Activated CD4-positive, alpha-beta memory T cell treated with anti-CD3 and anti-CD28 coated beads, Interleukin-2, amount 10 ng/mL, durations not matched to agents 7 days and 5 days (primary cell): ENCODE data around the gene SLC24A4. TPM values are rescaled to one million over a fixed set of nuclear protein-coding genes. Genes with fewer than 3 reads are reported as not detected.

Experiments
- CTCF ChIA-PET: fragments of 350-600 bp; sonication (Branson Sonifier 250); formaldehyde crosslinking; loops from one replicate; lab custom pipeline; 2021; ENCODE audit warnings: antibody characterized with exemption, inconsistent platforms; lab: Charles Lee
- POLR2A ChIA-PET: fragments of 350-600 bp; sonication (Branson Sonifier 250); formaldehyde crosslinking; loops from one replicate; lab custom pipeline; 2021; ENCODE audit warnings: antibody characterized with exemption; lab: Charles Lee
- DNase-seq: peaks from one replicate; pipeline ENCODE4 v3.0.0-alpha.2; 2020
- H3K27ac Mint-ChIP-seq: one replicate; pipeline ENCODE4 v1.8.0; 2021; ENCODE audit warnings: mild to moderate bottlenecking, mixed read lengths
- H3K27me3 Mint-ChIP-seq: one replicate; pipeline ENCODE4 v1.8.0; 2021; ENCODE audit warnings: mixed read lengths
- H3K36me3 Mint-ChIP-seq: one replicate; pipeline ENCODE4 v1.8.0; 2021; ENCODE audit warnings: low read depth, mixed read lengths
- H3K4me1 Mint-ChIP-seq: one replicate; pipeline ENCODE4 v1.8.0; 2021; ENCODE audit warnings: mixed read lengths
- H3K4me3 Mint-ChIP-seq: one replicate; pipeline ENCODE4 v1.8.0; 2021; ENCODE audit warnings: mild to moderate bottlenecking, mixed read lengths
- H3K9me3 Mint-ChIP-seq: one replicate; pipeline ENCODE4 v1.8.0; 2021; ENCODE audit warnings: mixed read lengths
- total RNA-seq, 2 experiments: library from RNA; stranded (reverse); gene quantifications; one replicate each; pipeline ENCODE4 v1.2.3, GENCODE V29; 2021

The SLC24A4 gene
- total RNA-seq, 2 experiments from 2014 or later = not detected

GRCh38 chr14:92323916-92324818 is 1.2 kb downstream of the SLC24A4 start:
- H3K27ac Mint-ChIP-seq = no peak overlapping the region
- H3K4me1 Mint-ChIP-seq = no peaks in the 10 kb centered on the region
- ChIA-PET CTCF (no interaction called here), POLR2A (no interaction called here)
- DNase-seq = no peak
- H3K36me3 Mint-ChIP-seq = no peaks in the 10 kb centered on the region
- peaks cover 61% of the 10 kb centered on the region for H3K27me3 Mint-ChIP-seq
- H3K9me3 Mint-ChIP-seq = no peaks in the 10 kb centered on the region
- H3K4me3 Mint-ChIP-seq = peak overlapping the region; percentile 13

- ChIA-PET CTCF (interaction anchor here (0.6 kb wide), 1 partner anchor 1328 kb away, joined by 3 read pairs; no protein-coding TSS in a partner anchor), POLR2A (no interaction called here)
- H3K36me3 Mint-ChIP-seq = no peaks in the 10 kb centered on the region
- no peaks in the 10 kb centered on the region for H3K4me1 Mint-ChIP-seq
- DNase-seq = no peak
- no peaks in the 10 kb centered on the region for H3K9me3 Mint-ChIP-seq
- no peak overlapping the region for H3K27ac Mint-ChIP-seq
- H3K27me3 Mint-ChIP-seq = peaks cover 49% of the 10 kb centered on the region
- no peak overlapping the region for H3K4me3 Mint-ChIP-seq
These were observed 2.9 kb downstream of the SLC24A4 start for GRCh38 chr14:92325835-92326234.

GRCh38 chr14:92328664-92329255 is 5.8 kb downstream of the SLC24A4 start:
- peaks cover 32% of the 10 kb centered on the region for H3K27me3 Mint-ChIP-seq
- no peak overlapping the region for H3K27ac Mint-ChIP-seq
- no peaks in the 10 kb centered on the region for H3K36me3 Mint-ChIP-seq
- ChIA-PET POLR2A (no interaction called here), CTCF (interaction anchor here (1.0 kb wide), 1 partner anchor 23 kb away, joined by 3 read pairs; no protein-coding TSS in a partner anchor)
- H3K4me1 Mint-ChIP-seq = no peaks in the 10 kb centered on the region
- no peaks in the 10 kb centered on the region for H3K9me3 Mint-ChIP-seq
- DNase-seq = no peak
- no peak overlapping the region for H3K4me3 Mint-ChIP-seq

- H3K9me3 Mint-ChIP-seq = no peaks in the 10 kb centered on the region
- H3K36me3 Mint-ChIP-seq = no peaks in the 10 kb centered on the region
- H3K4me3 Mint-ChIP-seq = no peak overlapping the region
- no peak overlapping the region for H3K27ac Mint-ChIP-seq
- ChIA-PET CTCF (no interaction called here), POLR2A (no interaction called here)
- DNase-seq = no peak
- H3K4me1 Mint-ChIP-seq = no peaks in the 10 kb centered on the region
- peaks cover 12% of the 10 kb centered on the region for H3K27me3 Mint-ChIP-seq
These were observed 11.1 kb downstream of the SLC24A4 start for GRCh38 chr14:92334050-92334449.

- ChIA-PET CTCF (no interaction called here), POLR2A (no interaction called here)
- H3K4me1 Mint-ChIP-seq = peaks cover 12% of the 10 kb centered on the region
- DNase-seq = no peak
- H3K9me3 Mint-ChIP-seq = no peaks in the 10 kb centered on the region
- H3K27ac Mint-ChIP-seq = no peak overlapping the region
- H3K4me3 Mint-ChIP-seq = no peak overlapping the region
- H3K27me3 Mint-ChIP-seq = peaks cover 19% of the 10 kb centered on the region
- H3K36me3 Mint-ChIP-seq = no peaks in the 10 kb centered on the region
These were observed 13.4 kb downstream of the SLC24A4 start for GRCh38 chr14:92336363-92336762.

GRCh38 chr14:92339426-92339825 is 16.5 kb downstream of the SLC24A4 start:
- Mint-ChIP-seq H3K27me3 (peaks cover 25% of the 10 kb centered on the region), H3K9me3 (peaks cover 2% of the 10 kb centered on the region), H3K36me3 (no peaks in the 10 kb centered on the region), H3K27ac (no peak overlapping the region), H3K4me3 (no peak overlapping the region), H3K4me1 (peaks cover 25% of the 10 kb centered on the region)
- ChIA-PET POLR2A (no interaction called here), CTCF (no interaction called here)
- DNase-seq = no peak

- ChIA-PET POLR2A (no interaction called here), CTCF (interaction anchor here (1.0 kb wide), 1 partner anchor 13 kb away, joined by 3 read pairs; no protein-coding TSS in a partner anchor)
- peaks cover 2% of the 10 kb centered on the region for H3K9me3 Mint-ChIP-seq
- no peak overlapping the region for H3K4me3 Mint-ChIP-seq
- no peak overlapping the region for H3K27ac Mint-ChIP-seq
- peaks cover 22% of the 10 kb centered on the region for H3K27me3 Mint-ChIP-seq
- H3K4me1 Mint-ChIP-seq = peaks cover 25% of the 10 kb centered on the region
- DNase-seq = no peak
- H3K36me3 Mint-ChIP-seq = no peaks in the 10 kb centered on the region
These were observed 17.1 kb downstream of the SLC24A4 start for GRCh38 chr14:92340071-92340470.

- no peak overlapping the region for H3K4me3 Mint-ChIP-seq
- H3K9me3 Mint-ChIP-seq = peaks cover 2% of the 10 kb centered on the region
- ChIA-PET POLR2A (no interaction called here), CTCF (no interaction called here)
- H3K36me3 Mint-ChIP-seq = no peaks in the 10 kb centered on the region
- H3K27me3 Mint-ChIP-seq = peaks cover 22% of the 10 kb centered on the region
- peak; percentile 44 for DNase-seq
- H3K27ac Mint-ChIP-seq = no peak overlapping the region
- H3K4me1 Mint-ChIP-seq = peaks cover 25% of the 10 kb centered on the region
These were observed 18.0 kb downstream of the SLC24A4 start for GRCh38 chr14:92340931-92341330.

GRCh38 chr14:92341791-92342190 is 18.8 kb downstream of the SLC24A4 start:
- Mint-ChIP-seq H3K4me1 (peaks cover 25% of the 10 kb centered on the region), H3K36me3 (no peaks in the 10 kb centered on the region), H3K4me3 (no peak overlapping the region), H3K9me3 (peaks cover 2% of the 10 kb centered on the region), H3K27me3 (peaks cover 19% of the 10 kb centered on the region), H3K27ac (peak overlapping the region; percentile 1)
- CTCF ChIA-PET = interaction anchor here (0.7 kb wide), 1 partner anchor 11 kb away, joined by 3 read pairs; no protein-coding TSS in a partner anchor
- no peak for DNase-seq
- POLR2A ChIA-PET = no interaction called here

- Mint-ChIP-seq H3K36me3 (no peaks in the 10 kb centered on the region), H3K9me3 (peaks cover 2% of the 10 kb centered on the region), H3K4me1 (peaks cover 1% of the 10 kb centered on the region), H3K27ac (no peak overlapping the region), H3K27me3 (peaks cover 31% of the 10 kb centered on the region), H3K4me3 (no peak overlapping the region)
- DNase-seq = no peak
- ChIA-PET POLR2A (no interaction called here), CTCF (no interaction called here)
These were observed 25.2 kb downstream of the SLC24A4 start for GRCh38 chr14:92348154-92348553.

GRCh38 chr14:92351750-92352149 is 28.8 kb downstream of the SLC24A4 start:
- POLR2A ChIA-PET = no interaction called here
- no peak for DNase-seq

GRCh38 chr14:92352158-92352985 is 29.4 kb downstream of the SLC24A4 start:
- CTCF ChIA-PET = interaction anchor here (0.6 to 1.5 kb wide), 7 partner anchors 9 to 1821 kb away, joined by 3 to 6 read pairs (median 3); no protein-coding TSS in a partner anchor
- DNase-seq = peak; percentile 48
- H3K4me3 Mint-ChIP-seq = no peak overlapping the region

More at GRCh38 chr14:92351750-92352149, 28.8 kb downstream of the SLC24A4 start:
- H3K27ac Mint-ChIP-seq = no peak overlapping the region
- H3K4me3 Mint-ChIP-seq = no peak overlapping the region
- no peaks in the 10 kb centered on the region for H3K36me3 Mint-ChIP-seq
- CTCF ChIA-PET = interaction anchor here (0.6 to 1.5 kb wide), 5 partner anchors 8 to 57 kb away, joined by 3 to 6 read pairs (median 3); no protein-coding TSS in a partner anchor
- H3K4me1 Mint-ChIP-seq = no peaks in the 10 kb centered on the region
- no peaks in the 10 kb centered on the region for H3K9me3 Mint-ChIP-seq
- peaks cover 30% of the 10 kb centered on the region for H3K27me3 Mint-ChIP-seq

More at GRCh38 chr14:92352158-92352985, 29.4 kb downstream of the SLC24A4 start:
- H3K9me3 Mint-ChIP-seq = no peaks in the 10 kb centered on the region
- H3K27me3 Mint-ChIP-seq = peaks cover 31% of the 10 kb centered on the region
- no peak overlapping the region for H3K27ac Mint-ChIP-seq
- no peaks in the 10 kb centered on the region for H3K36me3 Mint-ChIP-seq
- no peaks in the 10 kb centered on the region for H3K4me1 Mint-ChIP-seq
- POLR2A ChIA-PET = no interaction called here
